Measurements from ENCODE around the gene ASH1L.
"Not testable (repeated sequence)": the region's sequence is repeated elsewhere in the genome, so short reads cannot be mapped to it uniquely, and the experiment has no call there.

Gene ASH1L

DNA sequence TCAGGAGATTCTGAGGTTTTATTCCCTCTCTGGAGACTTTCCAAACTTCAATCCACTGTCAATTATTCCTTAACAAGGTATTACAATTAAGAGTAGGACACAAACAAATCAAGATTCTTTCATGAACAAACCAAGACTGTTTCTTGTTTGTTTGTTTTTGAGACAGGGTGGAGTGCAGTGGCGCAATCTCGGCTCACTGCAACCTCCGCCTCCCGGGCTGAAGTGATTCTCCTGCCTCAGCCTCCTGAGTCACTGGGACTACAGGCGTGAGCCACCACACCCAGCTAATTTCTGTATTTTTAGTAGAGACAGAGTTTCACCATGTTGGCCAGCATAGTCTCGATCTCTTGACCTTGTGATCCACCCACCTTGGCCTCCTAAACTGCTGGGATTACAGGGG, 51.2 kb downstream of the ASH1L start:
- not testable (repeated sequence) for H3K9ac ChIP-seq (ENCODE audit: low read depth, low read length); H3K4me1 ChIP-seq (ENCODE audit: control insufficient read depth, insufficient read depth, low read length); H3K27me3 ChIP-seq (ENCODE audit: control insufficient read depth, insufficient read depth, low read length); H3K9me3 ChIP-seq (ENCODE audit: control insufficient read depth, insufficient read depth, low read length); H3K36me3 ChIP-seq (ENCODE audit: control insufficient read depth, insufficient read depth, low read length); H3K4me3 ChIP-seq (ENCODE audit: low read depth, low read length)

- H3K4me3 ChIP-seq (ENCODE audit: low read depth, low read length) = no peak overlapping the region
- H3K27me3 ChIP-seq (ENCODE audit: control insufficient read depth, insufficient read depth, low read length) = no peaks in the 10 kb centered on the region
- H3K36me3 ChIP-seq (ENCODE audit: control insufficient read depth, insufficient read depth, low read length) = peaks cover 3% of the 10 kb centered on the region
- H3K4me1 ChIP-seq (ENCODE audit: control insufficient read depth, insufficient read depth, low read length) = no peaks in the 10 kb centered on the region
- no peaks in the 10 kb centered on the region for H3K9me3 ChIP-seq (ENCODE audit: control insufficient read depth, insufficient read depth, low read length)
- H3K9ac ChIP-seq (ENCODE audit: low read depth, low read length) = no peak overlapping the region
Measured at GRCh38 chr1:155509064-155509463, 53.5 kb downstream of the ASH1L start.

GRCh38 chr1:155507945-155508344, 54.7 kb downstream of the ASH1L start:
- Histone ChIP-seq H3K27me3 (ENCODE audit: control insufficient read depth, insufficient read depth, low read length) (no peaks in the 10 kb centered on the region), H3K9me3 (ENCODE audit: control insufficient read depth, insufficient read depth, low read length) (no peaks in the 10 kb centered on the region), H3K4me3 (ENCODE audit: low read depth, low read length) (no peak overlapping the region), H3K36me3 (ENCODE audit: control insufficient read depth, insufficient read depth, low read length) (no peaks in the 10 kb centered on the region), H3K9ac (ENCODE audit: low read depth, low read length) (no peak overlapping the region), H3K4me1 (ENCODE audit: control insufficient read depth, insufficient read depth, low read length) (no peaks in the 10 kb centered on the region)

GRCh38 chr1:155505963-155506362, 56.6 kb downstream of the ASH1L start:
- not testable (repeated sequence) for H3K27me3 ChIP-seq (ENCODE audit: control insufficient read depth, insufficient read depth, low read length); H3K9me3 ChIP-seq (ENCODE audit: control insufficient read depth, insufficient read depth, low read length); H3K36me3 ChIP-seq (ENCODE audit: control insufficient read depth, insufficient read depth, low read length); H3K4me1 ChIP-seq (ENCODE audit: control insufficient read depth, insufficient read depth, low read length); H3K9ac ChIP-seq (ENCODE audit: low read depth, low read length); H3K4me3 ChIP-seq (ENCODE audit: low read depth, low read length)

GRCh38 chr1:155504207-155504606, 58.4 kb downstream of the ASH1L start:
- no peaks in the 10 kb centered on the region for H3K27me3 ChIP-seq (ENCODE audit: control insufficient read depth, insufficient read depth, low read length)
- H3K4me1 ChIP-seq (ENCODE audit: control insufficient read depth, insufficient read depth, low read length) = peaks cover 11% of the 10 kb centered on the region
- no peaks in the 10 kb centered on the region for H3K9me3 ChIP-seq (ENCODE audit: control insufficient read depth, insufficient read depth, low read length)
- no peak overlapping the region for H3K4me3 ChIP-seq (ENCODE audit: low read depth, low read length)
- no peak overlapping the region for H3K9ac ChIP-seq (ENCODE audit: low read depth, low read length)
- H3K36me3 ChIP-seq (ENCODE audit: control insufficient read depth, insufficient read depth, low read length) = no peaks in the 10 kb centered on the region

DNA sequence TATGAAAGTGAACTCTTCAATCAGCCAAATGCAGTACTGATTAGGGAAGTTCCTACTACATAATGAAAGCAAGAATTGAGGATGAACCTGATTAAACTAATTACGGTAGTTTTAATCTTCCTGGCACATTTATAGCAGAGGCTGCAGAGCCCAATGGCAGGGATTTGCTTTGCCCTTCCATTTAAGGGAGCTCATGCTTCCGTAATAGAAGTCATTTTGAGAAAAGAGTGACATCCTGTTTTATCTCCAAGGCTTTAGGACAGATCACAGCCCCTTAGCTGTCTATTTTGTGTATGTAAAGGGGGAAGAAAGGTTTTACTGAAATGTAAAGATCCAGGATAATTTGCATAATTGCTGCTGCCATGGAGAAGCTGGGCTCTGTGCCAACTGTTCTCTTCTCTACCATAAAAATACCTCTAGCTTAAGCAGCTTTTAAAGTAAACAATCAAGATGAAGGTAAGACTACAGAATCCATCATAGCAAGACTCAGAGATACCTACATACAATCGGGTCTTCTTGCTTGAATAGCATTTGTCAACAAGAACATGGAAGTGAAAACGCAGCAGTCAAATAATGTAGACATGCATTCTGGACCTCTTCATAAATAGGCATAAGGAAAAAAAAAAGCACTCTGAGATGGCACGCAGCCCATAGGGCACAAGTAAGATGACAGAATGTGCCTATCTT, 62.5 kb downstream of the ASH1L start:
- Histone ChIP-seq H3K4me3 (ENCODE audit: low read depth, low read length) (no peak overlapping the region), H3K9me3 (ENCODE audit: control insufficient read depth, insufficient read depth, low read length) (no peaks in the 10 kb centered on the region), H3K36me3 (ENCODE audit: control insufficient read depth, insufficient read depth, low read length) (no peaks in the 10 kb centered on the region), H3K27me3 (ENCODE audit: control insufficient read depth, insufficient read depth, low read length) (no peaks in the 10 kb centered on the region), H3K9ac (ENCODE audit: low read depth, low read length) (no peak overlapping the region), H3K4me1 (ENCODE audit: control insufficient read depth, insufficient read depth, low read length) (peaks cover 11% of the 10 kb centered on the region)

DNA sequence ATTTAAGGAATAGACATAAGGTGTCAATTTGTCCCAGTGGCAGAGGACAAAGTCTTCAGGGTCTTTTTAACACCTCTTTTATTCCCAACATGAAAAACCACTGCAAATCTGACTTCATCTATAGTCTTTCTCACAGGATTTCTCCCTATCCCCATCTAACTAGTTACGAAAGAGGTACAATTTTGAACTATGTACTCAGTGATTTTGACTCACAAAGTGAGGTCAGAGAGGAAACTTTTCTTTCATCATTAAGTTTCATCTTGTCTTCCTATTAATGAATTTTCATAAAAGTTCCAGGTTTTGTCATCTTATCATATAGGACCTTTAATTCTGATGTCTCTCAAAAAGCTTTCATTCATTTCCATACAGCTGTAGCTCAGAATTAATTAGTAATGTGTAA, 63.3 kb downstream of the ASH1L start:
- Histone ChIP-seq H3K9me3 (ENCODE audit: control insufficient read depth, insufficient read depth, low read length) (no peaks in the 10 kb centered on the region), H3K27me3 (ENCODE audit: control insufficient read depth, insufficient read depth, low read length) (no peaks in the 10 kb centered on the region), H3K4me3 (ENCODE audit: low read depth, low read length) (no peak overlapping the region), H3K9ac (ENCODE audit: low read depth, low read length) (no peak overlapping the region), H3K4me1 (ENCODE audit: control insufficient read depth, insufficient read depth, low read length) (peaks cover 11% of the 10 kb centered on the region), H3K36me3 (ENCODE audit: control insufficient read depth, insufficient read depth, low read length) (no peaks in the 10 kb centered on the region)

DNA sequence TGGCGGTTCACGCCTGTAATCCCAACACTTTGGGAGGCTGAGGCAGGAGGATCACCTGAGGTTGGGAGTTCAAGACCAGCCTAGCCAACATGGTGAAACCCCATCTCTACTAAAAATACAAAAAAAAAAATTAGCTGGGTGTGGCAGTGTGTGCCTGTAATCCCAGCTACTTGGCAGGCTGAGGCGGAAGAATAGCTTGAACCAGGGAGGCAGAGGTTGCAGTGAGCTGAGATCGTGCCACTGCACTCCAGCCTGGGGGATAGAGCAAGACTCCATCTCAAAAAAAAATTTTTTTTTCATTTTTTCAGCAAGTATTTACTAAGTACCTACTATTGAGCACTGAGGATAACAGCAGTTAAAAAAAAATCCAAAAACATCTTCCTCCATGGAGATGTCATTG, 69.0 kb downstream of the ASH1L start:
- H3K36me3 ChIP-seq (ENCODE audit: control insufficient read depth, insufficient read depth, low read length); H3K27me3 ChIP-seq (ENCODE audit: control insufficient read depth, insufficient read depth, low read length); H3K9me3 ChIP-seq (ENCODE audit: control insufficient read depth, insufficient read depth, low read length); H3K4me3 ChIP-seq (ENCODE audit: low read depth, low read length); H3K9ac ChIP-seq (ENCODE audit: low read depth, low read length); H3K4me1 ChIP-seq (ENCODE audit: control insufficient read depth, insufficient read depth, low read length): not testable (repeated sequence)

GRCh38 chr1:155488419-155488818, 74.2 kb downstream of the ASH1L start:
- H3K4me1 ChIP-seq (ENCODE audit: control insufficient read depth, insufficient read depth, low read length); H3K9me3 ChIP-seq (ENCODE audit: control insufficient read depth, insufficient read depth, low read length); H3K27me3 ChIP-seq (ENCODE audit: control insufficient read depth, insufficient read depth, low read length); H3K4me3 ChIP-seq (ENCODE audit: low read depth, low read length); H3K9ac ChIP-seq (ENCODE audit: low read depth, low read length); H3K36me3 ChIP-seq (ENCODE audit: control insufficient read depth, insufficient read depth, low read length): not testable (repeated sequence)

DNA sequence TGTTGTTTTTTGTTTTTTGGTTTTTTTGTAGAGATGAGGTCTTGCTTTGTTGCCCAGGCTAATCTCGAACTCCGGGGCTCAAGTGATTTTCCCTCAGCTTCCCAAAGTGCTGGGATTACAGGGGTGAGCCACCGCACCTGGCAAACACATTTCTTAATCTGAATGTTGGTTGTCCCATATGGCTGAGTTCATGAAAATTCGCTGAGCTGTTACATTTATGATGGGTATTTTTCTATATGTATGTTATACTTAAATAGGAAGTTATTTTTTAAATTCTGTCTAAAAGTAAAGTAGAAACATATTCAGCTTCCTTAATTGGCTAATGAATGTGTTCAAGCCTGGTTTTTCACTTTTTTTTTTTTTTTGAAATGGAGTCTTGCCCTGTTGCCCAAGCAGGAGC, 75.1 kb downstream of the ASH1L start:
- Histone ChIP-seq H3K4me3 (ENCODE audit: low read depth, low read length) (no peak overlapping the region), H3K4me1 (ENCODE audit: control insufficient read depth, insufficient read depth, low read length) (no peaks in the 10 kb centered on the region), H3K9me3 (ENCODE audit: control insufficient read depth, insufficient read depth, low read length) (no peaks in the 10 kb centered on the region), H3K9ac (ENCODE audit: low read depth, low read length) (no peak overlapping the region), H3K27me3 (ENCODE audit: control insufficient read depth, insufficient read depth, low read length) (no peaks in the 10 kb centered on the region), H3K36me3 (ENCODE audit: control insufficient read depth, insufficient read depth, low read length) (no peaks in the 10 kb centered on the region)

DNA sequence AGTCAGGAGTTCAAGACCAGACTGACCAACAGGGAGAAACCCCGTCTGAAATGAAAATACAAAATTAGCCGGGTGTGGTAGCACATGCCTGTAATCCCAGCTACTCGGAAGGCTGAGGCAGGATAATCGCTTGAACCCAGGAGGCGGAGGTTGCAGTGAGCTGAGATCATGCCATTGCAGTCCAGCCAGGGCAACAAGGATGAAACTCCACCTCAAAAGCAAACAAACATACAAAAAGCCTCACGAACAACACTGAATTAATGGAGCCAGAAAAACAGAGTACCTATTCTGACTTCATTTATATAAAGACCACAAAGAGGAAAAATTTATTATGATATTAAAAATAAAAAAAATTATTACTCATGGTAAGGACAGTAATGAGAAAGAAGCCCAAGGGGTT, 75.7 kb downstream of the ASH1L start:
- not testable (repeated sequence) for H3K4me3 ChIP-seq (ENCODE audit: low read depth, low read length); H3K27me3 ChIP-seq (ENCODE audit: control insufficient read depth, insufficient read depth, low read length); H3K4me1 ChIP-seq (ENCODE audit: control insufficient read depth, insufficient read depth, low read length); H3K9ac ChIP-seq (ENCODE audit: low read depth, low read length); H3K9me3 ChIP-seq (ENCODE audit: control insufficient read depth, insufficient read depth, low read length); H3K36me3 ChIP-seq (ENCODE audit: control insufficient read depth, insufficient read depth, low read length)

DNA sequence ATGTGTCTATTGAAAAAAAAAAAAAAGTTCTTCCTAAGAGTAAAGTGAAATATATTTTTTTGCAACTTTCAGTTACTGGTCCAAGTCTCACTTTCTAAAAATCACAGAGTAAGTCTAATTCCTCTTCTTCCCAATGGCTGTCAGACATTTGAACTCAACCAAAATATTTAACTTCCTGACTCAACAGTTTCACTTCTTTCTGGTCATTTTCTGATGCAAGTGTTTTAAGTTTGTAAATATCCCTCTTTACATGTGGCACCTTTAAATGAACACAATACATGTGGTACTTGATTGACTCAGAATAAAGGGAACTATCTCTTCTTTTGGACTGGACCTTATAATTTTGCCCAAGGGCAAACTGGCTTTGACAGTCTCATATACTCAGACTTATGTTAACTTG, 76.7 kb downstream of the ASH1L start:
- Histone ChIP-seq H3K4me1 (ENCODE audit: control insufficient read depth, insufficient read depth, low read length) (no peaks in the 10 kb centered on the region), H3K36me3 (ENCODE audit: control insufficient read depth, insufficient read depth, low read length) (no peaks in the 10 kb centered on the region), H3K9ac (ENCODE audit: low read depth, low read length) (no peak overlapping the region)

DNA sequence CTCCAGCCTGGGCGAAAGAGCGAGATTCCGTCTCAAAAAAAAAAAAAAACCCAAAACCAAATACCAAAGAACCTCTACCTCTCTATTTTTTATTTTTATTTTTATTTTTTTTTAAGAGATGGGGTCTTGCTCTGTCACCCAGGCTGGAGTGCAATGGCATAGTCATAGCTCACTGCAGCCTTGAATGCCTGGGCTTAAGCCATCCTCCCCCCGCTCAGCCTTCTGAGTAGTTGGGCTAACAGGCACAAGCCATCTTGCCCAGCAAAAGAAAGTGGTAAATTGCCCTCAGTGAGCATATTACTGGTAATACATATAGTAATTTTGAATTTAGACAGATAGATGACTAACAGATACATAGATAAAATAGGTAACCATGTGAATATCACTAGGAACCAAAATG, 77.4 kb downstream of the ASH1L start:
- Histone ChIP-seq H3K9me3 (ENCODE audit: control insufficient read depth, insufficient read depth, low read length) (no peaks in the 10 kb centered on the region), H3K4me3 (ENCODE audit: low read depth, low read length) (no peak overlapping the region), H3K4me1 (ENCODE audit: control insufficient read depth, insufficient read depth, low read length) (no peaks in the 10 kb centered on the region), H3K36me3 (ENCODE audit: control insufficient read depth, insufficient read depth, low read length) (no peaks in the 10 kb centered on the region), H3K9ac (ENCODE audit: low read depth, low read length) (no peak overlapping the region), H3K27me3 (ENCODE audit: control insufficient read depth, insufficient read depth, low read length) (no peaks in the 10 kb centered on the region)

More for the DNA sequence above, 76.7 kb downstream of the ASH1L start:
- Histone ChIP-seq H3K9me3 (ENCODE audit: control insufficient read depth, insufficient read depth, low read length) (no peaks in the 10 kb centered on the region), H3K4me3 (ENCODE audit: low read depth, low read length) (no peak overlapping the region), H3K27me3 (ENCODE audit: control insufficient read depth, insufficient read depth, low read length) (no peaks in the 10 kb centered on the region)

Measured in iPS-15b (cell line).